HG03575 (cell line): ENCODE measurements around the gene ABTB2.
A peak's percentile ranks its signal among the peaks of the same experiment; 100 is the strongest.

ENCODE experiments used
- ATAC-seq: cut with Tn5 transposase; IDR thresholded peaks from one replicate; pipeline ENCODE4 v1.9.1; 2021; ENCODE audit not compliant: unreplicated experiment, insufficient number of reproducible peaks, low FRiP score; ENCODE audit errors: extremely low read depth

Gene ABTB2

GRCh38 chr11:34169686-34170085 is 188.1 kb downstream of the ABTB2 start:
- ATAC-seq = no peak

- ATAC-seq = no peak
Observed at GRCh38 chr11:34168642-34169420, 189.0 kb downstream of the ABTB2 start.

GRCh38 chr11:34167961-34168360 is 189.8 kb downstream of the ABTB2 start:
- no peak for ATAC-seq

GRCh38 chr11:34166806-34167740 is 190.7 kb downstream of the ABTB2 start:
- ATAC-seq = no peak

GRCh38 chr11:34165786-34166555 is 191.8 kb downstream of the ABTB2 start:
- ATAC-seq = no peak

GRCh38 chr11:34165121-34165520 is 192.7 kb downstream of the ABTB2 start:
- ATAC-seq = no peak

- no peak for ATAC-seq
Observed at GRCh38 chr11:34162856-34163255, 195.0 kb downstream of the ABTB2 start.

- no peak for ATAC-seq
Observed at GRCh38 chr11:34162493-34162820, 195.4 kb downstream of the ABTB2 start.

GRCh38 chr11:34161812-34162492 is 195.9 kb downstream of the ABTB2 start:
- no peak for ATAC-seq

GRCh38 chr11:34161361-34161760 is 196.4 kb downstream of the ABTB2 start:
- no peak for ATAC-seq

GRCh38 chr11:34160791-34161190 is 197.0 kb downstream of the ABTB2 start:
- ATAC-seq = no peak

GRCh38 chr11:34160049-34160721 is 197.6 kb downstream of the ABTB2 start:
- no peak for ATAC-seq

- no peak for ATAC-seq
Observed at GRCh38 chr11:34158661-34159060, 199.1 kb downstream of the ABTB2 start.

GRCh38 chr11:34157163-34157562 is 200.6 kb downstream of the ABTB2 start:
- ATAC-seq = no peak

- no peak for ATAC-seq
Observed at GRCh38 chr11:34155757-34156062, 202.1 kb downstream of the ABTB2 start.

- ATAC-seq = no peak
Observed at GRCh38 chr11:34155057-34155756, 202.6 kb downstream of the ABTB2 start.

GRCh38 chr11:34154059-34154875 is 203.5 kb downstream of the ABTB2 start:
- ATAC-seq = peak; percentile 55
